ENCODE results near the gene ARFGEF2. TPM values are rescaled to one million over a fixed set of nuclear protein-coding genes. Genes with fewer than 3 reads are reported as not detected.
A peak's percentile ranks its signal among the peaks of the same experiment; 100 is the strongest.
"Not testable (repeated sequence)": the region's sequence is repeated elsewhere in the genome, so short reads cannot be mapped to it uniquely, and the experiment has no call there.

Gene ARFGEF2
- 10 to 100 TPM; 19.8 to 20.6 TPM for total RNA-seq

DNA sequence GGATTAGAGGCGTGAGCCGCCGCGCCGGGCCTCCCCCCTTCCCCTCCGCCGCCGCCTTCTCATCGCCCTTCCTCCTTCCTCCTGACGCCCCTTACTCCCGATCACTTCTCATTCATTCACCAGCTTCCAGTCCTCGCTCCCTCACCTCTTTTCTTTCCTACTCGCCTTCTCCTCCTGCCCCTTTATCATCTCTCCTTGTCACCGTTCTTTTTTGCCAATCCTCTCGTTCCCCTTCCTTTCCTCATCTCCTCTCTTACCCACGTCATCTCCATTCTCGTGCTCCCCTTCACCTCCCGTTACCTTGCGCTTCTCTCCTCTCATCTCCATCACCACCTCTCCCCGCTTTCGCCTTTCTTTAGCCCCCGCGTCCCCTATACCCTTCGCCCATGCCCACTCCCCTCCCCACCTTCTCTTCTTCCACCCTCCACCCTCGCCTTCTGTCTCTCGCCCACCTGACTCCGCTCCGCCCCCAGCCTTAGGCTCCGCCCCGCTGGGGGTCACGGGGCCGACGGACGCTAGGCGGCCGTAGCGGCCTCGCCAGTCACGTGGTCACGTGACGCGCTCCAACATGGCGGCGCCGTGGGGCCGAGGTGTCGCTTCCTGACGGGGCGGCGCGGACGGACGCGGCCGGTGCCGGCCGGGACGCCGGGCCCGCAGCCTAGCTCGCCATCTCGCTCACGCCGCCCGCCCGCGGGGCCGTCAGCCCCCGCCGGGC, at the start of gene ARFGEF2:
TSS of gene ARFGEF2 (plus strand) at position 544 of the 715 bp plus-strand sequence. CDS start 179 bp downstream, outside the sequence.
- H3K27ac Mint-ChIP-seq = peak within 1 kb of the TSS; percentile 96
- no peaks in the 10 kb centered on the region for H3K9me3 Mint-ChIP-seq
- DNase-seq (peak; percentile 98), ATAC-seq (ENCODE audit: low read depth) (peak; percentile 94)
- POLR2A ChIA-PET = interaction anchor here (0.6 to 1.8 kb wide), 4 partner anchors 12 to 1548 kb away, joined by 3 to 5 read pairs (median 4); partner anchors contain the start of gene CSE1L
- peaks cover 33% of the 10 kb centered on the region for H3K4me1 Mint-ChIP-seq
- peaks cover 6% of the 10 kb centered on the region for H3K36me3 Mint-ChIP-seq
- peak within 1 kb of the TSS; percentile 97 for H3K4me3 Mint-ChIP-seq
- peaks cover 6% of the 10 kb centered on the region for H3K27me3 Mint-ChIP-seq

DNA sequence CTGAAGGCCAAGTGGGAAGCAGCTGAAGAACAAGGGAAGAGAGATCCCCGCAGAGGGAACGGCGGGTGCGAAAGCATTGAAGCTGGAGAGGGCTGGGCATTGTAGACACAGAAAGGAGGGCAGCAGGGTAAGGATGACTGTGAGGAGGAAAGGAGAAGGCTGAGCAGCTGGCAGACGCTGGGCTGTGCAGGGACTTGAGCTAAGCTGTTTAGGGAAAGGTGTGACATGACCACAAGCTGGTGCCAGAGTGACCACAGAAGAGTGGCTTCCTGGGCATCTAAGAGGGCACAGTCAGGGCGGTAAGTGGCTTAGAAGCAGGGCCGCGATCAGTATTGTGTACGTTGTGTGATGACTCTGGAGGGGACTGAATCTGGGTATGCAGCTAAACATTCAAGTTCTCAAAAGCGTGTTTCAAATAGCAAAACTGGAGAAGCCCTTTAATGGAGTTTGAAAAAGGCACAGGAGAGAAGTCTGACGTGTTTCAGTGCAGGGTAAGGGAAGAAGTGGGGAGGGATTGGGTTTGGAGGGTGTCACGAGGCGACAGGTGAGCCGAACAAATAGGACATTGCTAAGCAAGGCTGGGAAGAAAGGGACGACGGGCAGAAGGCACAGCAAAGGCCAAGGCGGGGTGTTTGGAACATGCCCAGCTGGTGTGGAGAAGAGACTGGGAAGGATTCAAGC, 46.1 kb upstream of the ARFGEF2 start:
- H3K27ac Mint-ChIP-seq = peak overlapping the region; percentile 11
- H3K4me3 Mint-ChIP-seq = no peak overlapping the region
- POLR2A ChIA-PET = no interaction called here

DNA sequence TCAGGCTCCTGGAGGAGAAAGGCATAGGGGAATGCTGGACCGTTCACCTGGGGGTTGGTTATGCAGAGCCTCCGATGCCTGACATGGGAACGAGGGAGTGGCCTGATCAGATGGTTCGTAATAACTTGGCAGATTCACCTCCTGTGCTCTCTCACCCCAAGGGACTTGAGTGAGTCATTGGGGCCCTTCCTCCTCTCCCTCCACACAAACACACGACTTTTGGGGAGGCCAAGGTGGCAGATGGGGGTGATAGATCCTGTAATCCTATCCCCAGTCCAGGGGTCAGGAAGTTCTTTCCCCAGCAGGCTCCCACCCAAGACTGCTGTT, 45.6 kb upstream of the ARFGEF2 start:
- DNase-seq (no peak), ATAC-seq (ENCODE audit: low read depth) (no peak)
- peaks cover 2% of the 10 kb centered on the region for H3K27me3 Mint-ChIP-seq
- H3K4me1 Mint-ChIP-seq = peaks cover 20% of the 10 kb centered on the region
- POLR2A ChIA-PET = no interaction called here
- H3K4me3 Mint-ChIP-seq = no peak overlapping the region
- H3K36me3 Mint-ChIP-seq = peaks cover 7% of the 10 kb centered on the region
- H3K9me3 Mint-ChIP-seq = peaks cover 6% of the 10 kb centered on the region
- H3K27ac Mint-ChIP-seq = no peak overlapping the region

More for the DNA sequence above, 46.1 kb upstream of the ARFGEF2 start:
- H3K4me1 Mint-ChIP-seq = peaks cover 20% of the 10 kb centered on the region
- H3K27me3 Mint-ChIP-seq = peaks cover 2% of the 10 kb centered on the region
- H3K36me3 Mint-ChIP-seq = peaks cover 7% of the 10 kb centered on the region
- H3K9me3 Mint-ChIP-seq = peaks cover 6% of the 10 kb centered on the region
- DNase-seq = no peak
- ATAC-seq (ENCODE audit: low read depth) = no peak

DNA sequence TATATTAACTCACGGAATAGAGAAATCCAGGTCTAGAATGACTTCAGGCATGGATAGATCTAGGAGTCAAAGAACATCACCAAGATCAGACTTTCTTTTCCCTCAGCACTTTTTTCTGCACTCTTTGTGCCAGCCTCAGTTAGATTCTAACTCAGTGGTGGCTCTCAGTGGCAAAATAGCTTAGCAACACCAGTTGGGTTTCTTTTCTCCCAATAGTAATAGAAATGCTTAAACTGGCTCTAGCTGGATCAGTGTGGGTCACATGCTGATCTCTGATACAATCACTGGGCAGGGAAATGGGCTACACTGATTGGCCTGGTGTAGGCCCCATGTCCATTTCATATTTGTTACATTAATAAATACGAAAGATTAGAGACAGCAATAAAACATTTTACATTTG, 44.2 kb upstream of the ARFGEF2 start:
- H3K4me1 Mint-ChIP-seq = peaks cover 18% of the 10 kb centered on the region
- no peak overlapping the region for H3K27ac Mint-ChIP-seq
- H3K27me3 Mint-ChIP-seq = peaks cover 2% of the 10 kb centered on the region
- no peak overlapping the region for H3K4me3 Mint-ChIP-seq
- POLR2A ChIA-PET = no interaction called here
- H3K36me3 Mint-ChIP-seq = peaks cover 4% of the 10 kb centered on the region
- ATAC-seq (ENCODE audit: low read depth) = no peak
- no peak for DNase-seq
- peaks cover 4% of the 10 kb centered on the region for H3K9me3 Mint-ChIP-seq

DNA sequence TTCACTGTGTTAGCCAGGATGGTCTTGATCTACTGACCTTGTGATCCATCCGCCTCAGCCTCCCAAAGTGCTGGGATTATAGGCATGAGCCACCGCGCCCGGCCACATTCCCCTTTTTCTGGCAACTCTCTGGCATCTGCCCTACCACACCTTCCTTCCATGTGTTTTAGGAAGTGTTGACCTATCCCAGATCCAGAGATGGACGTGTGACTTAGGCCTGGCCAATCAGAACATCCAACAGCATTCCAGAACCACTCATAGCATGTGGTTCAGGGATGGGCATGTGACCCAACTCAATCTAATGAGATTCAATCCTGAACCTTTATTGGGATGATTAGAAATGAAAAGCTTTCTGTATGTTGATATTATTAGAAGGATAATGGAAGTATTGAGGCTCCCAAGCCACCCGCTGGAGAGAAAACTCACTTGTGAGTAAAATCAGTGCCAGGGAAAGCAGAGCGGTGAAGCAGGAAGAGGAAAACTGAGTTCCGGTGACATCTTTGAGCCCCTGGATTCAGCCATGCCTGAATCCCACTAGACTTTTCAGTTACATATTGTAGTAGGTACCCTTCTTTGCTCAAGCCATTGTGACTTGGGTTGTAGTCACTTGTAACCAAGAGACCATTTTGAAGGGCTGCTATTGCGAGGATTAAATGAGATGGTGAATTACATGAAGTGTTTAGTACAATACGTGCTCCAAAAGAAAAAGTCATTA, 42.8 kb upstream of the ARFGEF2 start:
- Mint-ChIP-seq H3K27me3 (peaks cover 2% of the 10 kb centered on the region), H3K27ac (no peak overlapping the region), H3K9me3 (no peaks in the 10 kb centered on the region), H3K4me3 (no peak overlapping the region), H3K36me3 (no peaks in the 10 kb centered on the region), H3K4me1 (peaks cover 12% of the 10 kb centered on the region)
- no peak for DNase-seq
- POLR2A ChIA-PET = no interaction called here
- ATAC-seq (ENCODE audit: low read depth) = no peak

DNA sequence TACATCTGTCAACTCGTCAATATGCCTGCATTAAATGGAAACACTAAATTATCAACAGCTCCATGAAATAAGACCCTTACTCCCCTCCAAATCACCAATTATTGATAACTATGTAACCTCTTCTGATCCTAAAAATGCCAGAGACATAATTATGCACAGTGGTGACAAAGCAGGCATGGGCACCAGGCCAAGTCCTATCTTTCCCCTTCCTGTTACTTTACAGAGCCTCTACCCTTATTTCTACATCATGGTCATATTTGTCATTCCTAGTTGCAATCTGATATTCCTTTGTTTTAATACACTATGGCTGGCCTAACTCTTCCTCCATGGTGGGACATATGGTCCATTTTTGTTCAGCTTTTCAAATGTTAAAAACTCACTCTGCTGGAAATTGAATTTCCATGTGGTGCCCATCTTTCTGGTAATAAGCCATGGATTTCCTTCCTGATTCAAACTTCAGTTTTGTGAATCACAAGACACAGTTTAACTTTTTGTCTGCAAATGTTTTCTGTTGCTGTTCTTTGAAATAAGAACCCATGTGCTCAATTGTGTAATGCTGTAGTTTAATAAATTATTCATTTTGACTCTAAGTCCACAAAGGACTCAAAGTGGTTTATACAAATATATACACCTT, 41.8 kb upstream of the ARFGEF2 start:
- H3K36me3 Mint-ChIP-seq = no peaks in the 10 kb centered on the region
- no peak overlapping the region for H3K27ac Mint-ChIP-seq
- H3K27me3 Mint-ChIP-seq = peaks cover 2% of the 10 kb centered on the region
- H3K4me3 Mint-ChIP-seq = no peak overlapping the region
- H3K4me1 Mint-ChIP-seq = peaks cover 11% of the 10 kb centered on the region
- POLR2A ChIA-PET = no interaction called here
- H3K9me3 Mint-ChIP-seq = no peaks in the 10 kb centered on the region
- DNase-seq (no peak), ATAC-seq (ENCODE audit: low read depth) (no peak)

DNA sequence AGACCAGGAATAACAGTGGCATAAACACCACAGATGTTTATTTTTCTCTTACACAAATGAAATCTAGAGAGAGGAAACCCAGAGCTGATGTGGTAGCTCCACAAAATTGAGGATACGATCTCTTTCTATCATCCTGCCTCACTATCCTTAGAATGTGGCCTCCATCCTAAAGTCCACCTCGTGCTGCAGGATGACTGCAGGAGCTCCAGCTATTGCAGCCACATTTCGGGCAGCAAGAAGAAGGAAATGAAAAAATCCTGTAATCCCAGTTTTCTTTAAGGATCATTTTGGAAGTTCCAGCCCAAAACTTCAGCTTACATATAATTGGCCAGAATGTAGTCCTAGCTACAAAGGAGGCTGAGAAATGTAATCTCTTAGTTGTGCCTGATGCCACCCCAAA, 41.2 kb upstream of the ARFGEF2 start:
- POLR2A ChIA-PET = no interaction called here
- Mint-ChIP-seq H3K36me3 (no peaks in the 10 kb centered on the region), H3K4me3 (no peak overlapping the region), H3K4me1 (peaks cover 5% of the 10 kb centered on the region), H3K27ac (no peak overlapping the region), H3K27me3 (no peaks in the 10 kb centered on the region), H3K9me3 (no peaks in the 10 kb centered on the region)
- no peak for ATAC-seq (ENCODE audit: low read depth)
- no peak for DNase-seq

DNA sequence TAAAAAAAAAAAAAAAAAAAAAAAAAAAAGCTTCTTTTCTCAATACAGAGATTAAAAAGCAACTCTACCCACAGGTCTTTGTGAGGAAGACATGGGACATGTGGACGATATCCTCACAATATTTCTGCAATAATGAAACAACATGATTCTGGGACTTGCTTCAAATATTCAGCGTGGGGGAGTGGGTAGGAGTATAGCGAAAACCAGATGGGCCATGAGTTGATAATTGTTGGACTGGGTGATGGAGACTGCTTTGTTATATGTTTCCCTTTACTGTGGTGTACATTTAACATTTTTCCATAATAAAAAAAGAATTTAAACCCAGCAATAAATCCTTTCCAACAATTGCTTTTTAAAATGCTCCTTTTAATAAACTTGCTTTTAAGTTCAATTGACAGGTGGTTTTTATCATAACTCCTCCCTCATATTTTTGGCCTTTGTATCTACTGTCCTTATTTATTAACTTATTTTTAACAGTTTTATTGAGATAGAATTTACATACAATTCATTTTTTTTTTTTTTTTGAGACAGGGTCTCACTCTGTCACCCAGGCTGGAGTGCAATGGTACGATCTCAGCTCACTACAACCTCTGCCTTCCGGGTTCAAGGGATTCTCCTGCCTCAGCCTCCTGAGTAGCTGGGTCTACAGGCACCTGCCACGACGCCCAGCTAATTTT, 40.4 kb upstream of the ARFGEF2 start:
- ATAC-seq (ENCODE audit: low read depth) (no peak), DNase-seq (no peak)
- Mint-ChIP-seq H3K27me3 (no peaks in the 10 kb centered on the region), H3K36me3 (no peaks in the 10 kb centered on the region), H3K4me3 (no peak overlapping the region), H3K4me1 (no peaks in the 10 kb centered on the region), H3K27ac (no peak overlapping the region), H3K9me3 (no peaks in the 10 kb centered on the region)
- POLR2A ChIA-PET = no interaction called here

DNA sequence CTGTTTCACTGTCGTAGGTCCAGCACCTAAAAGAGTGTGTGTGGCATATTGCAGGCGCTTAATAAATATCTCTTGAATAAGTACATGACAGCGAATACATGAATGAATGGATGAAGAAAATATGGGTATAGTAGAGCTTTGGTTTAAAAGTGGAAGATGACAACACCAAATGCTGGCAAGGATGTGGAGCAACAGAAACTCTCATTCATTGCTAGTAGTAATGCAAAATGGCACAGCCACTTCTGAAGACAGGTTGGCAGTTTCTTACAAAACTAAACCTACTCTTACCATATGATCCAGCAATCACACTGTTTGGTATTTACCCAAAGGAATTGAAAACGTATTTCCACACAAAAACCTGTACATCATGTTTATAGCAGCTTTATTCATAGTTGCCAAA, 36.3 kb upstream of the ARFGEF2 start:
- POLR2A ChIA-PET = interaction anchor here (0.6 kb wide), 1 partner anchor 291 kb away, joined by 6 read pairs; no protein-coding TSS in a partner anchor
- no peak for DNase-seq
- Mint-ChIP-seq H3K4me1 (no peaks in the 10 kb centered on the region), H3K27me3 (peaks cover 6% of the 10 kb centered on the region), H3K27ac (no peak overlapping the region), H3K9me3 (no peaks in the 10 kb centered on the region), H3K4me3 (no peak overlapping the region), H3K36me3 (no peaks in the 10 kb centered on the region)
- ATAC-seq (ENCODE audit: low read depth) = no peak

DNA sequence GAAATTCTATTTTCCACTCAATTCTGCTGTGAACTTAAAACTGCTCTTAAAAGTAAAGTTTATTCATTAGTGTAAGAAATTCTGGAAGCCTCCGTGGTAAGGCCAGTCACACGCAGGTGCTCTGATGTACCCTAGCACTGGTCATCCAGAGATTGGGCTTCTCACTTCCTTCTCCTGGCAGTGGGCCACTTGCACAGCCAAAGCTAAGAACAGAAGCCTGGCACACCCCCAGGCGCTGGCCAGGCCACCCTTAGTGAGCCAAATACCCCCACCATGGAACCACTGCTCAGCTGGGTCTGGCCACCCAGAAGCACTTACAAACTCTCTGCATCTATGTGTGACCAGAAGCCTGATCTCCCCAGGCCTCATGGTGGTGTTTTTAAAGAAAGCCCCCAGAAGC, 35.3 kb upstream of the ARFGEF2 start:
- no peaks in the 10 kb centered on the region for H3K36me3 Mint-ChIP-seq
- ATAC-seq (ENCODE audit: low read depth) = no peak
- H3K27ac Mint-ChIP-seq = no peak overlapping the region
- H3K4me1 Mint-ChIP-seq = no peaks in the 10 kb centered on the region
- peaks cover 12% of the 10 kb centered on the region for H3K27me3 Mint-ChIP-seq
- POLR2A ChIA-PET = no interaction called here
- DNase-seq = no peak
- no peaks in the 10 kb centered on the region for H3K9me3 Mint-ChIP-seq
- H3K4me3 Mint-ChIP-seq = no peak overlapping the region

DNA sequence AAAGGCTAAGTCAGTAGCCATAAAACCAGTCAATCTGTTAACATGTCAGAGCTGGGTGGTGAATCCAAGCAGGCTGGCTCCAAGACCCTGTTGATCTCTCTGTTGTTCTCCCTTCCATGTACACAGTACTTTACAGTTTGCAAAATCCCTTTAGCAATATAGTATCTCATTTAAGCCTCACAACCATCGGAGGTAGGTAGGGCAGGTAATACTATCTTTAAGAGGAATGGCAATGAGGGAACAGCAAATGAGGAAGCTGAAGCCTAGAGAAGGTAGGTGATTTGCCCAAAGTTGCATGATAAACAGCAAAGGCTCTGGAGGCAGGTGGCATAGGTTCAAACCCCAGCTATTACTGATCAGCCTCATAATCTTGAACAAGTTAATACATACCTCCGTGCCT, 34.7 kb upstream of the ARFGEF2 start:
- DNase-seq (no peak), ATAC-seq (ENCODE audit: low read depth) (no peak)
- Mint-ChIP-seq H3K4me3 (no peak overlapping the region), H3K27me3 (peaks cover 17% of the 10 kb centered on the region), H3K27ac (no peak overlapping the region), H3K36me3 (no peaks in the 10 kb centered on the region), H3K9me3 (no peaks in the 10 kb centered on the region), H3K4me1 (no peaks in the 10 kb centered on the region)
- POLR2A ChIA-PET = no interaction called here

DNA sequence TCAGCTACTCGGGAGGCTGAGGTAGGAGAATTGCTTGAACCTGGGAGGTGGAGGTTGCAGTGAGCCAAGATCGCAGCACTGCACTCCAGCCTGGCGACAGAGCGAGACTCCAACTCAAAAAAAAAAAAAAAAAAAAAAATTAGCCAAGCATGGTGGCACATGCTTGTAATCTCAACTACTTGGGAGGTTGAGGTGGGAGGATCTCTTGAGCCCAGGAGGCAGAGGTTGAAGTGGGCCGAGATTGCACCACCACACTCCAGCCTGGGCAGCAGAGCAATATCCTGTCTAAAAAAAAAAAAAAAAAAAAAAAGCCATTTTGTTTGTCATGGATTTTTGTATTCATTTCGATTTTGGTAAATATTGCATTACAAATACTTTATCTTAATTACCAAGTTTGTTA, 33.0 kb upstream of the ARFGEF2 start:
- H3K27ac Mint-ChIP-seq; ATAC-seq (ENCODE audit: low read depth); DNase-seq; H3K4me3 Mint-ChIP-seq; H3K36me3 Mint-ChIP-seq; H3K4me1 Mint-ChIP-seq; H3K9me3 Mint-ChIP-seq: not testable (repeated sequence)
- H3K27me3 Mint-ChIP-seq = peaks cover 26% of the 10 kb centered on the region
- POLR2A ChIA-PET = interaction anchor here (0.7 kb wide), 1 partner anchor 92 kb away, joined by 5 read pairs; no protein-coding TSS in a partner anchor
